SHP77 (cell line): ENCODE results near the gene SDF4.
"Not testable (repeated sequence)": the region's sequence is repeated elsewhere in the genome, so short reads cannot be mapped to it uniquely, and the experiment has no call there.

ENCODE experiments used
- DNase-seq, 2 experiments: peaks; one replicate each; lab custom pipeline; 2025; lab: John Stamatoyannopoulos, UW

SDF4 gene

DNA sequence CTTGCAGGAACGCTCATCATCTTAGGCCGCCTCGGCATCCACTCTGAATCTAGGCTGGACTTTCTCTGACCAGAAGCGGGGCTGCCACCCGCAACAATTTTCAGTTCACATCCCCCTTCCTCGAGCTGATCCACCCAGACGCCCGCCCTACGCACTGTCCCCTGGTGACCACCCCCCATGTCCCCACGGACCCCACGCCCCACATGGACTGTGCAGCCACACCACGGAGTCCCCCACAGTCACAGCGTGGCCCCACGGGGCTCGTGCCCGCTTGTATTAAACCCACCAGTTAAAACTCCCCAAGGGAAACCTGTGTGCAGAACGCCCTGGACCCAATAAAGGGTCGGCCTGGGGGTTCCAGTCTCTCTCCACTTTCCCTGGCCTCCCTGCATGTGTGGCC lies 27.7 kb upstream of the SDF4 start:
- no peak for DNase-seq

- DNase-seq: no peak
Measured at GRCh38 chr1:1259119-1259488, 27.3 kb upstream of the SDF4 start.

DNA sequence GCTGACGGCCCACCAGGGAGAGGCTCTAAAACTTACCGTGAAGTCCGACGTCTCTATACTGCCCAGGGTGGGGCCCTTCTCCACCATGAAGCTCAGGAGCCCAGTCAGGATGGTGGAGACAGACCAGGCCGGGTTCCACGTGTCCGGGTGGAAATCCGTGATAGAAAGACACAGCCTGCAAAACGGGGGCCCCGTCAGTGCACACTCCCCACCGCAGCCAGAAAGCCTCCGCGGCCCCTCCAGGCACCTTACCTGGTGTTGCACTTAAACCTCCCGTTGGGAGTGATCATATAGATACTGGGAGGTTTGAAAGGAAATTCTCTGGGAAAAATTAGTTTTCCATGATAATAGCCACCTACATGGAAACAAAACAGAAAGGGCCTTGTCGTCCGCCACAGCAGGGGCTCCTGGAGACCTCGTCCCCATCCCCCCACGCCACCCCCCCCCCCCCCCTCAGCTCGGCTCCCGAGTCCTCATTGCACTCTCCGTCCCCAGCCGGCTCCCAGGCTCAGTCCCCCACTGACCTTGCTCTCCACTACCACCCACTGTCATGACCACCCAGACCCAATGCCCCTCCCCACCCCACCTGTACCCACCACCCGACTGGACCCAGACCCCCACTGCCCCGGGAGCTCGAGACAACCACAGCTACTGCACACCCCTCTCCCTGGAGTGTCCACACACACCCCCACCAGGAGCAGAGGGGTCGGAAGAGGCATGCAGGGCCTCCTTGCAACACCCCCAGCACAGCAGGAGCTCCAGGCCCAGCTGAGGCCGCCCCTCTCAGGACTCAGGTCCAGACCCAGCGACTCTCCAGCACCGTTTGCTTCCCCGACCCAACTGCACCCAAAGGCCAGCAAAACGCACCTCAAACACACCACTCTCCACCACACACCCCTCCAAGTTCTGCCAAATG lies 25.4 kb upstream of the SDF4 start:
- DNase-seq: no peak

DNA sequence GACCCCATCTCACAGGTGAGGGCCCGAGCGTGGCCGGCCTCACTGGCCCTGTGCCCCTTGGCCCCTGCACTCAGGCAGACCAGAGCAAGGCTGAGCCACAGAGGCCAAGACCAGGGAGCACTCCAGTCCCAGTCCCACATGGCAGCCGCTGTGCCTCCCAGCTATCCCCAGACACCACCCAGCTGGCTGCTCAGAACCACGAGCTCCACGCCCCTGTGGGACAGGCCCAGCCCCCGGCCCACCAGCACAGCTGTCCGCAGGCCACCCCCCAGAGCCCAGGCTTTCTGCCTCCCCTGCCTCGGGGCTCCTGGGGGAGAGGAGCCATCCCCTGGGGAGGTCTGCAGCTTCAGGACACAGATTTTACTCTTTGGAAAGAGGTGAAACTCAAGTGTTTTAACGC lies 23.8 kb upstream of the SDF4 start:
- DNase-seq: no peak

DNA sequence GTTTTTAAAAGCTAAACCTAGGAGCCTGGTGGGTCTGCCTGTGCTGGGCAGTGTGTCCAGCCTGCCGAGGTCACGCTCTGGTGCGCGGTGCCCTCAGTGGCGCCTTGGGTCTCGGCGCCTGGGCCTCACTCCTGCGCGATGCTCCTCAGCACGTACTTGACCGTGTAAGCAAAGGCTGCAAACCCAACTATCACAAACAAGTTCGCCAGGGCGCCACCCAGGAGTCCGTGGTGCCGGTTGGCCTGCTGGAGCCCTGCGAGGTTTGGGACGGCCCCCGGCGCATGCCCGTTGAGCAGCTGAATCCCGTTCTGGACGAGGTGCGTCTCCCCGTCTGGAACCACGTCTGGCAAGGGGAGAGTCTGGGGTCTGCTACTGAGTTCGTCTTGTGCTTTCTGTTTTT lies 23.3 kb upstream of the SDF4 start:
- no peak for DNase-seq

DNA sequence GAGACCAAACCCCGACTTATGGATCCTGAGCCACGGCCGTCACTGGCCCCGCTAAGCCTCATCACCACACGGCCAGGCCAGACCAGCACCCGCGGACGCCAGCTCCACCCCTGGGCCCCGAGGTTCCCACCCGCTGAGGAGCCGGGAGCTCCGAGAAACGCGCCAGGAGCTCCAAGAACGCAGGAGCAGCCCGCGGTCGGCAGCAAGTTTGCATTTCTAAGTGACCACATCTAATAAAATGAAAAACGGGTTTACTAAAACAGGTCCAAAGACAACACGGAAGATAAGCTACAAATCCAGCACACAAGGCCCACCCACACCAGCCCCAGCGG lies 22.8 kb upstream of the SDF4 start:
- DNase-seq: no peak

GRCh38 chr1:1253972-1254666 lies 22.3 kb upstream of the SDF4 start:
- DNase-seq: no peak

- DNase-seq: no peak
Measured at GRCh38 chr1:1253314-1253713, 21.5 kb upstream of the SDF4 start.

DNA sequence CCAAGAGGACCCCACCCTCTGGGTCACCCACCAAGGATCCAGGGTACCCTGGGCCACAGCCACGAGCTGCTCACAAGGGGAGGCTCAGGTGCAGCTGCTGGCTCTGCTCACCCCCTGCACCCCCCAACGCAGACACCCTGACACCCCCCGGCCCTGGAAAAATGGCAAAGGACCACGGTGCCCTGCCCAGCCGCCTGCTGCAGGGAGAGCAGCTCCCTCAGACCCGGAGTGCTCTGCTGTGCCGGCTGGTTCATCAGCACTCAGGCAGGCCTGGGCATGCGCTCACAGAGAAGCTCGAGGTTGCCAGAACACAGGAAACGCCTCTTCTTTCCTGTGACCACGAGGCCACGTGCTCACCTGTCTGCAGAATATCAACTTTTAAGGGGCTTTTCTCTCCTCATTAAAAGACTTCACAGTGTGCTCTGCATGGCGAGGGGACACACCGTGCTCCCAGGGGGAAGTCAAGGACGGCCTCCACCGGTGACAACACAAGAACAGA lies 19.0 kb upstream of the SDF4 start:
- DNase-seq: peak; percentile 26 to 47

DNA sequence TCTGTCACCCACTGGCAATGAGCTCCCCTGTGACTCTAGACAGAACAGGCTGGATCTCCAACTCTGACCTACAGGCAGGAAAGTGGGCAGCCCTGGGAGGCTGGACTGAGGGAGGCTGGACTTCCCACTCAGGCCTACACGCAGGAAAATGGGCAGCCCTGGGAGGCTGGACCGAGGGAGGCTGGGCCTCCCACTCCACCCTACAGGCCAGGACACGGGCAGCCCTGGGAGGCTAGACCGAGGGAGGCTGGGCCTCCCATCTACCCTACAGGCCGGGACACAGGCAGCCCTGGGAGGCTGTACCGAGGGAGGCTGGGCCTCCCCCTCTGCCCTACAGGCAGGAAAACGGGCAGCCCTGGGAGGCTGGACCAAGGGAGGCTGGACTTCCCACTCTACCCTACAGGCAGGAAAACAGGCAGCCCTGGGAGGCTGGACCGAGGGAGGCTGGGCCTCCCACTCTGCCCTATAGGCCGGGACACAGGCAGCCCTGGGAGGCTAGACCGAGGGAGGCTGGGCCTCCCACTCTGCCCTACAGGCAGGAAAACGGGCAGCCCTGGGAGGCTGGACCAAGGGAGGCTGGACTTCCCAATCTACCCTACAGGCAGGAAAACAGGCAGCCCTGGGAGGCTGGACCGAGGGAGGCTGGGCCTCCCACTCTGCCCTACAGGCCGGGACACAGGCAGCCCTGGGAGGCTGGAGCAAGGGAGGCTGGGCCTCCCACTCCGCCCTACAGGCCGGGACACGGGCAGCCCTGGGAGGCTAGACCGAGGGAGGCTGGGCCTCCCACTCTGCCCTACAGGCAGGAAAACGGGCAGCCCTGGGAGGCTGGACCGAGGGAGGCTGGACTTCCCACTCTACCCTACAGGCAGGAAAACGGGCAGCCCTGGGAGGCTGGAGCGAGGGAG lies 16.5 kb upstream of the SDF4 start:
- DNase-seq: not testable (repeated sequence)

- no peak for DNase-seq
Measured at GRCh38 chr1:1247341-1247913, 15.6 kb upstream of the SDF4 start.

- no peak for DNase-seq
Measured at GRCh38 chr1:1246577-1247340, 15.0 kb upstream of the SDF4 start, which contains the start of gene C1QTNF12. C1QTNF12 (minus strand) TSS chr1:1246722; CDS start chr1:1246690, 32 bp downstream.

GRCh38 chr1:1245817-1246576 lies 14.2 kb upstream of the SDF4 start:
- DNase-seq: no peak

- DNase-seq: no peak
Measured at GRCh38 chr1:1245178-1245816, 13.5 kb upstream of the SDF4 start.

DNA sequence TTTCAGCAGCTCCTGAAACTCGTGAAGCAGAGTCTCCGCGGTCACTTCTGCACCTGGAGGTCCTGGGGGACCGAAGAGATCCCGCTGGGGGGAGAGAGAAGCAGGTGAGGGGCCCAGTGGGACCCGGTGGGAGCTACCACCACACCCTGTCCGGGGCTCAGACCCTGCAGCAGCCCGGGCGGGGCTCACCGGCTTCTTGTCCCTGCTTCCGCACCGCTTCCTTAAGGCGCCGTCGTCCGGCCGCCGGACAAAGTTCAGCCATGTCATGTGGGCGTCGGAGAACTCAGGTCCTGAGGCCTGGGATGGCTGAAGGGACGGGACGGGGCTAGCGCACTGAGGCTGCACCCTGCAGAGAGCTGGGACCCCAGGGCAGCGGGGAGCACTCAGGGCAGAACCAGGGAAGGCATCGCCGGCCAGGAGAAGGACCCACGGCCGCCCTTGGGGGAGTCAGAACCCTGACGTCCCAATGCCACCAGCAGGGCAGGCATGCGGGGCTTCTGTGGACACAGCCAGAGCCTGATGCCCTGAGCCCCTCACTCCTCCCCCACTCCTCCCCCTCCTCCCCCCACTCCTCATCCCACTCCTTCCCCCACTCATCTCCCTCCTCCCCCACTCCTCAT lies 12.5 kb upstream of the SDF4 start:
- DNase-seq: no peak

DNA sequence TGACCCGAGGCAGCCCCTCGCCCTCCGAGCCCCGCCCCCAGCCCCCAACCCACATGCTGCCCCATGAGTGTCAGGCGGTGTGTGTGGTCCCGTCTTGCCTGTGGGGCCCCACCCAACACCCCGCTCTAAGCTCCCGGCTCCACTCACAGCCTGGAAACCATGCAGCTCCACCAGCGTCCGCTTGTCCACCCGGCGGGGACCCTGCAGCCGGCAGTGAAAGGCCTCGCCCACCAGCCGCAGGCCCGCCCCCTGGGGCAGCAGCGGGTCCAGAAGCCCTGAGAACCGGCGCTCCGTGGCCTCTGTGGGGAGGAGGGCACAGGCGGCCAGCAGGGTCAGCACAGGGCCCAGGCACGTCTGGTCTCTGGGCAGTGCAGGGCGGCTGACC lies 12.0 kb upstream of the SDF4 start:
- no peak for DNase-seq

DNA sequence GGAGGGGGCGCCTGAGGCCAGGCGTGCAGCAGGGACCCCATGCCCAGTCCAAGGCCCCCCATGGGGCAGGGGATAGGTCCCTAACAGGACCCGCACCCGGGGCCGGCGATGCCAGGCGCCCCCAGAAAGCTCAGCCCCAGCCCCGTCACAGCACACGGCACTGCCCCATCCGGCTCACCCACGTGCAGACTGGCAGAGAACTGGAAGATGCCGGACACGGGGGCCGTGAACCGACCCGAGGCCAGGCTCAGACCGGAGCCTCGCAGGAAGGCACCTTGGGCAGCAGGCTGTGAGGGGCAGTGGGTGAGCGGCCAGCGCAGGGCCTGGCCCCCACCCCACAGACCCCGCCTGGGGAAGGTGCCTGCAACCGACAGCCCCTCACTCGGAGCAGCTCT lies 11.5 kb upstream of the SDF4 start:
- DNase-seq: no peak

GRCh38 chr1:1242461-1243265 lies 10.9 kb upstream of the SDF4 start:
- DNase-seq: no peak
